LHCN-M2 (cell line): ENCODE measurements around the gene SMOC1. TPM values are rescaled to one million over a fixed set of nuclear protein-coding genes. Genes with fewer than 3 reads are reported as not detected.
A peak's percentile ranks its signal among the peaks of the same experiment; 100 is the strongest.

Source experiments
- DNase-seq: peaks from one replicate; pipeline ENCODE4 v3.0.0-alpha.2; 2012; ENCODE audit warnings: low read depth
- total RNA-seq: library from RNA; depleted of rRNA; stranded (reverse); fragments of >200 nt; gene quantifications from 2 replicates; pipeline ENCODE4 v1.2.3, GENCODE V29; 2014

SMOC1 gene
- total RNA-seq, 1 experiment from 2014 or later = 0.06 TPM

- DNase-seq = no peak
These were observed 62.8 kb downstream of the SMOC1 start for GRCh38 chr14:69941768-69942742.

- no peak for DNase-seq
These were observed 64.0 kb downstream of the SMOC1 start for GRCh38 chr14:69943084-69943780.

- DNase-seq = no peak
These were observed 66.1 kb downstream of the SMOC1 start for GRCh38 chr14:69945347-69945746.

DNA sequence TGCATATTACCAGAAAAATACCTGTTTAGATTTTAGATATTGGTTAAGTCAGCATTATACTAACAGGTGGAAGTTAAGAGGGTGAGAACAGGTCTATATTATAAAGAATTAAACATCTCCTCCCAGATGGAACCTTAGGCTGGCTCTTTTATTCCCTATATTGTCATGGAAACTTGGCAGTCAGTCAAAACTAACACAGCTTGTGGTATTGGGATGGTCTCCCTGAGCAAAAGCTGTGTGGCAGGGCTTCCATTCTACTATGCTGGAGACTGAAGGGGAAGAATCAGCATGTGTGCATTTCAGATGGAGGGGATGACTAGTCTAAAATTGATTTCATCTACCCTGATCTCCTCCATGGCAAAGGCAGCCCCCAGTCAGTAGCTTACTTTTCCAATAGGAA is 66.7 kb downstream of the SMOC1 start:
- peak; percentile 11 for DNase-seq

- no peak for DNase-seq
These were observed 69.1 kb downstream of the SMOC1 start for GRCh38 chr14:69948351-69948750.

GRCh38 chr14:69951263-69951662 is 72.0 kb downstream of the SMOC1 start:
- no peak for DNase-seq

- DNase-seq = no peak
These were observed 72.7 kb downstream of the SMOC1 start for GRCh38 chr14:69951935-69952334.

- DNase-seq = no peak
These were observed 74.2 kb downstream of the SMOC1 start for GRCh38 chr14:69953266-69953915.

GRCh38 chr14:69955855-69956845 is 76.9 kb downstream of the SMOC1 start:
- DNase-seq = no peak

GRCh38 chr14:69956970-69957369 is 77.8 kb downstream of the SMOC1 start:
- no peak for DNase-seq

DNA sequence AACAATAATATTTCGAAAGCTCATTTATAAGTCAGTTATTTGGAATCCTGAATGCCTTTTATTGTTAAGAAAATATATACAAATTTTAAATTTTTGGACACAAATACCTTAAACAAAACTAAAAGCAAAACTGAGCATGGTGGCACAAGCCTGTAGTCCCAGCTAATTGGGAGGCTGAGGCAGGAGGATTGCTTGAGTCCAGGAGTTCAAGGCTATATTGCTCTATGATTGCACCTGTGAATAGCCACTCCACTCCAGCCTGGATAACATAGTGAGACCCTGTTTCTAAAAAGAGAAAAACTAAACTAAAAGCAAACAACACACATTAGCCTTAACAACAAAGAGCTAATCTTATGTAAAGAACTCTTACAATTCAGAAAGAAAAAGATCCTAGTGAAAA is 78.8 kb downstream of the SMOC1 start:
- DNase-seq = no peak

GRCh38 chr14:69959136-69959535 is 79.9 kb downstream of the SMOC1 start:
- no peak for DNase-seq

DNA sequence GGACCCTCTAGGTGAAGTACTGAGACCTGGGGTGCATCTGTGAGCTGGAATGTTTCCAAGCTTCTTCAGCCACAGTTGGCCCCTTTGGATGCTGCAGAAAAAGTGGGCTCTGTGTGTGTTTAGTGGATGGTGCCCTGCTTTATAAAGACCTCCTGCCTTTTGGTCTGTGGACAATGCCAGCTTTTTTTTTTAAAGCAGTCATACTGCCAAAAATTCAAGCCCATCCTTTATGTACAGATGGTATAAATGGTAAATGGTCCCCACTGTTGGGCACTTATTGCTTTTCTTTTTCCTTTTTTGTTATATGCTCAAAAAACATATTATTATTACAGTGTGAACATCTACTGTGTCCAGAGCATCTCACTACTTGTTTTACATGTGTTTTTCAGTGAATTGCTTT is 81.1 kb downstream of the SMOC1 start:
- DNase-seq = no peak

DNA sequence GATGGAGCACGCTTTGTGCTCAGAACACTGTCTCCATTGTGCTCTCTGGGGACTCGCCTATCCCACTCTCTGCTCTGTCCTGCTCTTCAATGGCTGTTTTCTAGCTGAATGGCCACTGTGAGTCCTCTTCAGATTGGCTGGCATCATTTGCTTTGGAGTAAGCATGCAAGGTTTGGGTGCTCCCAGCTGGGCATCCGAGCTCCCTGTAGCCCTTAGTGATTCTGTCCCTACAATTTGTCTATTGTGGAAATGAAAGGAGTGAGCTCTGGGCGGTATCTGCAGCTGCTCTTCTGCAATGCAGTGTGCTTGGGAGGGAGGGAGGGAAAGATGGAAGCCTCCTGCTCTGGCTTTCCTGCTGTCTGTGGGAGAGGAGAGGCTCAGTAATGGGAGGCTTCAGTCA is 84.8 kb downstream of the SMOC1 start:
- DNase-seq = no peak

DNA sequence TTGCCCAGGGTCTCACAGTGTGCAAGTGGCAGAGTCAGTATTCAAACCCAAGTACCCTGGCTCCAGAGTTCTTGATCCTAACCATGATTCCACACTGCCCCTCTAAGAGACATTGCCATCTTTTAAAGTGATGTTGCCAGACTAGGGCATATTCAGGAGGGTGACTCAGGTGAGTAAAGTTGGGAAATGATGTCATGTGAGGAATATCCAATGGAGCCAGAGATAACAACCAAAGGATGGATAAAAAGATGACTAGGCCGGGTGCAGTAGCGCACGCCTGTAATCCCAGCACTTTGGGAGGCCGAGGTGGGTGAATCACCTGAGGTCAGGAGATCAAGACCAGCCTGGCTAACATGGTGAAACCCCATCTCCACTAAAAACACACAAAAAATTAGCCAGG is 85.6 kb downstream of the SMOC1 start:
- no peak for DNase-seq

GRCh38 chr14:69968132-69968531 is 88.9 kb downstream of the SMOC1 start:
- DNase-seq = no peak

- DNase-seq = no peak
These were observed 89.5 kb downstream of the SMOC1 start for GRCh38 chr14:69968681-69969080.

- DNase-seq = no peak
These were observed 93.5 kb downstream of the SMOC1 start for GRCh38 chr14:69972755-69973154.

- DNase-seq = no peak
These were observed 94.6 kb downstream of the SMOC1 start for GRCh38 chr14:69973846-69974245.

GRCh38 chr14:69979882-69980281 is 100.7 kb downstream of the SMOC1 start:
- DNase-seq = no peak
